22Rv1 (cell line): ENCODE data around the gene MGA.

Experiments used
- ZFX ChIP-seq: fragments of 450-650 bp; IDR thresholded peaks from 2 replicates; pipeline ENCODE4 v1.6.1; 2017; ENCODE audit warnings: antibody characterized with exemption, borderline replicate concordance
- TF ChIP-seq, protein P1 (sequence below): fragments of 450-650 bp; IDR thresholded peaks from 2 replicates; pipeline ENCODE4 v1.5.1; 2017; ENCODE audit warnings: mild to moderate bottlenecking

DNA sequence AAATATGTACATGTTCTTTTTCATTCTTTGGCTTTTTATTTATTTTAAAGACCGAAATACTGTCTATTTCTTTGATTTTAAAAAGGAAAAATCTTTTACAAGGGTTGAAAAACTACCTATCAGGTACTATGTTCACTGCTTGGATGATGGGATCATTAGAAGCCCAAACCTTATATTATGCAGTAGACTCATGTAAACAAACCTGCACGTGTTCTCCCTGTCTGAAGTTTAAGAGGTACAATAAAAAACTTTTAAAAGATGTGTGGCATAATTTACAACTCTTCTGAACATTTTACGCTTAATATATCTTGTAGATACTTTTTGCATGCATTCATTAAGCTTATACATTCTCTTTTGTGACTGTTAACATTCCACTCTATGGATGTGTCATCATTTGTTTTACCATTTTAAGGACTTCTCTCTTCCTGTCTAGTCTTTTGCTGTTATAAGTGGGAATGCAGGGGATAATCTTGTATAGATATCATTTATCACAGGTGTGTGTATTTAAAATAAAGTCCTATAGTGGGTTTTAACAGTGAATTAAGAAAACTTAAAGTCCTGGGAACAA is 6.2 kb downstream of the MGA start:
- TF ChIP-seq, protein P1, sequence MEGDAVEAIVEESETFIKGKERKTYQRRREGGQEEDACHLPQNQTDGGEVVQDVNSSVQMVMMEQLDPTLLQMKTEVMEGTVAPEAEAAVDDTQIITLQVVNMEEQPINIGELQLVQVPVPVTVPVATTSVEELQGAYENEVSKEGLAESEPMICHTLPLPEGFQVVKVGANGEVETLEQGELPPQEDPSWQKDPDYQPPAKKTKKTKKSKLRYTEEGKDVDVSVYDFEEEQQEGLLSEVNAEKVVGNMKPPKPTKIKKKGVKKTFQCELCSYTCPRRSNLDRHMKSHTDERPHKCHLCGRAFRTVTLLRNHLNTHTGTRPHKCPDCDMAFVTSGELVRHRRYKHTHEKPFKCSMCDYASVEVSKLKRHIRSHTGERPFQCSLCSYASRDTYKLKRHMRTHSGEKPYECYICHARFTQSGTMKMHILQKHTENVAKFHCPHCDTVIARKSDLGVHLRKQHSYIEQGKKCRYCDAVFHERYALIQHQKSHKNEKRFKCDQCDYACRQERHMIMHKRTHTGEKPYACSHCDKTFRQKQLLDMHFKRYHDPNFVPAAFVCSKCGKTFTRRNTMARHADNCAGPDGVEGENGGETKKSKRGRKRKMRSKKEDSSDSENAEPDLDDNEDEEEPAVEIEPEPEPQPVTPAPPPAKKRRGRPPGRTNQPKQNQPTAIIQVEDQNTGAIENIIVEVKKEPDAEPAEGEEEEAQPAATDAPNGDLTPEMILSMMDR, result no peak
- no peak for TF ChIP-seq ZFX
